Activated CD8-positive, alpha-beta memory T cell treated with anti-CD3 and anti-CD28 coated beads, Interleukin-2, amount 50 U/mL, for 1 hour (primary cell): ENCODE results near the gene VWA2.

Experiments used
- DNase-seq: peaks from one replicate; pipeline ENCODE4 v3.0.0-alpha.2; 2020; ENCODE audit errors: extremely low read depth

VWA2 gene, protein sequence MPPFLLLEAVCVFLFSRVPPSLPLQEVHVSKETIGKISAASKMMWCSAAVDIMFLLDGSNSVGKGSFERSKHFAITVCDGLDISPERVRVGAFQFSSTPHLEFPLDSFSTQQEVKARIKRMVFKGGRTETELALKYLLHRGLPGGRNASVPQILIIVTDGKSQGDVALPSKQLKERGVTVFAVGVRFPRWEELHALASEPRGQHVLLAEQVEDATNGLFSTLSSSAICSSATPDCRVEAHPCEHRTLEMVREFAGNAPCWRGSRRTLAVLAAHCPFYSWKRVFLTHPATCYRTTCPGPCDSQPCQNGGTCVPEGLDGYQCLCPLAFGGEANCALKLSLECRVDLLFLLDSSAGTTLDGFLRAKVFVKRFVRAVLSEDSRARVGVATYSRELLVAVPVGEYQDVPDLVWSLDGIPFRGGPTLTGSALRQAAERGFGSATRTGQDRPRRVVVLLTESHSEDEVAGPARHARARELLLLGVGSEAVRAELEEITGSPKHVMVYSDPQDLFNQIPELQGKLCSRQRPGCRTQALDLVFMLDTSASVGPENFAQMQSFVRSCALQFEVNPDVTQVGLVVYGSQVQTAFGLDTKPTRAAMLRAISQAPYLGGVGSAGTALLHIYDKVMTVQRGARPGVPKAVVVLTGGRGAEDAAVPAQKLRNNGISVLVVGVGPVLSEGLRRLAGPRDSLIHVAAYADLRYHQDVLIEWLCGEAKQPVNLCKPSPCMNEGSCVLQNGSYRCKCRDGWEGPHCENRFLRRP

DNA sequence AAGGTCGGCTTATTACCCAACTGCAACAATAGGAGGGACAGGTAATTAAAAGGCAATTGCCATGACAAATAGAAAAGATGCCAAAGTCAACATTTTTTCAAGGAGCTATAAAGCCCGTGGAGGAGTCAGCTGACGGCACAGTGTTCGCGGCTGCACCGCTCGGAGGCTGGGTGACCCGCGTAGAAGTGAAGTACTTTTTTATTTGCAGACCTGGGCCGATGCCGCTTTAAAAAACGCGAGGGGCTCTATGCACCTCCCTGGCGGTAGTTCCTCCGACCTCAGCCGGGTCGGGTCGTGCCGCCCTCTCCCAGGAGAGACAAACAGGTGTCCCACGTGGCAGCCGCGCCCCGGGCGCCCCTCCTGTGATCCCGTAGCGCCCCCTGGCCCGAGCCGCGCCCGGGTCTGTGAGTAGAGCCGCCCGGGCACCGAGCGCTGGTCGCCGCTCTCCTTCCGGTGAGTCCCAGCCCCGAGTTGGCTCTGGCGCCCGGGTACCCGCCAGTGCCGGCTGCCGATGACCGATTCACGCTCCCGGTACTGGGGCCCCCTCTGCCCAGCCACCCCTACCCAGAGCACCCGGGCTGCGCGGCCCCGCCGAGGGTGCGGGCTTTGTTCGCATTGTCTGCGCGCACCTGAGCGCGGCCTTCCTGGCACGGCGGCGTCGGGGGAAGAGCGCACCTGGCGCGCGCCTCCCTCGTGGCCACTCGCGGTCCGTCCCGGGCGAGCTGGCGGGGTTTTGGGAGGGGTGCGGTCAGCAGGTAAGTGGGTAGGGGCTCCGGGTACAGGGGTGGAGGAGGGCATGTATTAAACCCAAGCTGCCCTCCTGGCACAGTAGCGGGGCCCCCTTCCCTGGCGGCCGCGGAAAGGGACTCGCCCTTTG is at the start of gene VWA2:
Gene VWA2 (plus strand): TSS at position 138 of the 877 bp plus-strand sequence. CDS start 9,460 bp downstream, outside the sequence.
- no peak for DNase-seq

DNA sequence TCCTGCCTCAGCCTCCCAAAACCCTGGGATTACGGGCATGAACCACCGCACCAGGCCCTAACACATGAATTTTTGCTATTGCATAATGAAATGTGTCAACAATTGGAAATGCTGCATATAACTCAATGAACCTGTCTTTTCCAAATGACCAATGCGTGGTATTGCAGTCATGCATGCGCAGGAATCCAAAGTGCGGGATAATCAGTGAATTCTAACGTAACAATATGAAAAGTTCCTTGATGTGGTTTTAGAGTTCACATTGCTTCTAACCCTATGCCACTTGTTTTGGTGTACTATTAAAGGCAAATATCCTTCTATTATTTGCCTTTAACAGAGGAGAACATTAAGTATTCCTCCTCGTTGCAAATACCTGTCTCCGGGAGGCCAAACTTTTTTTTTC is 49.4 kb upstream of the VWA2 start:
- DNase-seq, result no peak

DNA sequence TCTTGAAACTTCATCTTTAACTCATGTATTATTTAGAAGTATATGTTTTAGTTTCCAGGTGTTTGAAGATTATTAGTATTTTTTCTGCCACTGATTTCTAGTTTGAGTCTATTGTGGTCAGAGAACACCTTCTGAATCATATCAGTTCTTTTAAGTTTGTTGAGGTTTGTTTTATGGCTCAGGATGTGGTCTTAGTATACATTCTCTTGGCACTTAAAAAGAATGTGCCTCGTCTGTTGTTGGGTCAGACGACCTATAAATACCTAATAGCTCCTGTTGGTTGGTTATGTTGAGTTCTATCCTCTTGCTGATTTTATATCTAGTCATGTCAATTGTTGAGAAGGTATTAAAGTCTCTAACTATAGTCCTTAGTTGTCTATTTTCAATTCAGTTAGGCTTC is 44.0 kb upstream of the VWA2 start:
- DNase-seq, result no peak

- DNase-seq, result no peak
These were observed 39.8 kb upstream of the VWA2 start for GRCh38 chr10:114199239-114199638.

DNA sequence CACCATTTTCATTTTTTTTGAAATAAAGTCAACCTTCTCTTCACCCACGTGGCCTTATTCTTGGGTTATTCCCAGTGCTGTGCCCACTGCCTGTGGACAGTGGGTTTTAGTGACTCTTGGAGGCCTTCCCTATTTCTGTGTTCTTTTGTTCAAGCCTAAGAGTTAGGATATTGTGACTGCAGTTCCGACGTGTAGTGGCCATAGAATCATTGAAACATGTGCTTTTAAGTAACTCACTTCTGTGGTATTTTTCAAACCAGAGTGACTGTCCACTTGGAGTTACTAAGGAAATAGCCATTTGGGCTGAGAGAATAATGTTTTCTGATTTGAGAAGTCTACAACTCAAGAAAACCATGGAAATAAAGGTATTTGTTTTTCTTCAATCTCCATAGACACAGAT is 36.2 kb upstream of the VWA2 start:
- no peak for DNase-seq

- no peak for DNase-seq
These were observed 32.2 kb upstream of the VWA2 start for GRCh38 chr10:114206902-114207301.

DNA sequence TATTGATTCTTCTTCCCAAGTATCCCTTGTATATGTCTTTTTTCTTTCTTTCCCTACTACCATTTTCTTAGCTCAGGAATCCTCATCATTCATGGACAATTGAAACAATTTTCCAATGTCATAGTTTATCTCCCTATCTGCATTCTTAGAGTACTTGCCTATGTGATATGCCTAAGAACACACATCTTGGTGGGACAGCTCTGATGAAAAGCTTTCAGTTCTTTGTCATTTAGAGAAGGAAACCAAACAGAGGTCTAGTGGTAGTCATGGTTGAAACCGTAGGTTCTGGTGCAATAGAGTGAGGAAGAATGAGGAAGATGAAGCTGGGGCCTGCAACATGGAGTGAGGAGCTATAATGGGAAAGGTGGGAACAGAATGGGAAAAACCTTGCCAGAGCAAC is 31.7 kb upstream of the VWA2 start:
- DNase-seq, result no peak

- DNase-seq, result no peak
These were observed 30.7 kb upstream of the VWA2 start for GRCh38 chr10:114208351-114208750.

GRCh38 chr10:114212153-114212552 is 26.9 kb upstream of the VWA2 start:
- no peak for DNase-seq

GRCh38 chr10:114215033-114215432 is 24.0 kb upstream of the VWA2 start:
- DNase-seq, result no peak

DNA sequence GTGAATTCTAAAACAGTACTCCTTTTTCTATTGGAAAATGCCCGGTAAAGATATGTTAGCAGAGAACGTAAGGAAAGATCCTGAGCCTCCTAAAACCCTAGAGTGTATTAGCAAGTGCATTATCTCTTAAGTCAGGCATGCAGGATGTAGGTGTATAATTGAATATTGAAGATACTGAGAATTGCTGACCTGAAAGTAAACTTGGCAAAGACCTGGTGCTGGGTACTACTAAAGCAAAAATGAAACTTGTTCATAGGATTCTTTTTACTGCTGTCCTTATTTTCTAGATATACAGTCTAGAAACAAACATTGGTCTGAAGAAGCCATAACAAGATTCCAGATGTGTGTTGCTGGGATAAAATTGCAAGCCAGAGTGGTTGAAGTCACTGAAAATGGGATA is 18.8 kb upstream of the VWA2 start:
- DNase-seq, result no peak

DNA sequence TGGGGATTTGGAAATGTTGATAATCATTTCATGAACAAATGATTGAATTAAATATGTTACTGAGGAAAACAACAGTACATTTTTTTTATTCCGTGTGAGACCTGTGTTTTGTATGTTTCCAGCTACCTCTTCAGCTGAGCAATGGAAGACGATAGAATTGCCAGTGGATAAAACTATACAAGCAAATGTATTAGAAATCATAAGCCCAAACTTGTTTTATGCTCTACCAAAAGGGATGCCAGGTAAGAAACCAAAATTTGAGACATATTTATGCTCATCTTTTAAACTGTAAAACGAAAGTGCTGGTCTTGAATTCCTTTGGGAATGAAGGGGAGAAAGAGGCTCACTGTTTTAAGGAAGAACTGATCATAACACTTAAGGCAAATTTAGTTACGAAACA is 17.8 kb upstream of the VWA2 start:
- no peak for DNase-seq

DNA sequence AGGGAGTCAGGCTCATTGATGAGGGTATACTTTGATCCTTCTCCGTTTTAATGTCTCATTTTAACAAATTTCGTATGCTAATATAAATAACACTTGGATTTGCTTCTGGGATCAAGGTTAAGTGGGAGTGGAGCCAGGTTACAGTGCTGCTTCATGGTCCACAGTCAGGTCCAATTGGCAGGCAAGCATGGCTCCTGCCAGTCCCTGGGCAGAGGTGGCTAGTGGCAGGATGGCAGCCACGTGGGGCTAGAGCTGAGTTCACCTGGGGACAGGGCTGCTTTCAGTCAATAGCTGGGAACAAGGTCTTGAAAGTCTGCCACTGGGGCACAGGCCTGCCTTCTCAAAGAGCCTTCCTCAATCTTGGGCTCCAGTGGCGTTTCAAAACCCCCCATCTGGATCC is 16.0 kb upstream of the VWA2 start:
- DNase-seq, result no peak

DNA sequence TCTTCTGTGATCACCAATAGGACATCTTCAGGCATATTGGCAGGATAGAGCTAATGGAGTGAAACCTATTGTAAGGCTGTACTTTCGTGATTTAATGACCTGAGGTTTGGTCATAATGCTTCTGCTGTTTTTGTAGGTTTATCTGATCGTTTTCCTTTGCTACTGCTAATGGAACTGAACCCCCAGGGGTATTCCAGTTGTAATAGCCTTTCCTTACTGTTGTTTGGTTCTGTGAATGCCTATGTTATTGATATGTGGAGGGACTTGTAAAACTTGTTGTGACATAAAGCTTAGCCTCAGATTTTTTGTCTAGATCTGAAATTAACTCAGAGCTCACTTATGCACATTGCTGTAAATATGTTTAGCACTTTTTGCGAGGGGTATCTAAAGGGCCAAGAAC is 10.9 kb upstream of the VWA2 start:
- no peak for DNase-seq

- no peak for DNase-seq
These were observed 6.4 kb upstream of the VWA2 start for GRCh38 chr10:114232561-114233176.

DNA sequence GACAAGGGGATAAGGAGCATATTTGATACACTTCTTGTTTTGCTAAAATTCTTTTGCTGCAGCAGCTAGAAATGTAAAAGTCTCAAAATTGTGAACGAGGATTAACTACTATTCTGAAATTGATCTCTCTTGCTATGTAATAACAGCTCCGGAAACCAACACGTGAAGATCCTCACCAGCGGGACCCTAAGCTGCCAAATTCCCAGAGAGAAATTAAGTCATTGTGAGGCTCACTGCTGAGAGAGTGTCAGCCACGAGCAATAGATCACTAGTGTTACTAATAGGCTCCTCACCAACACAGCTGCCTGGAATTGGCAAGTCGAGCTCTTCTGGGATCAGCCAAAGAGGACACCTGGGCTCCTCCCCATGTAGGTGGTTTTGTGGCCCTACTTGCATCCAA is 5.6 kb upstream of the VWA2 start:
- no peak for DNase-seq

DNA sequence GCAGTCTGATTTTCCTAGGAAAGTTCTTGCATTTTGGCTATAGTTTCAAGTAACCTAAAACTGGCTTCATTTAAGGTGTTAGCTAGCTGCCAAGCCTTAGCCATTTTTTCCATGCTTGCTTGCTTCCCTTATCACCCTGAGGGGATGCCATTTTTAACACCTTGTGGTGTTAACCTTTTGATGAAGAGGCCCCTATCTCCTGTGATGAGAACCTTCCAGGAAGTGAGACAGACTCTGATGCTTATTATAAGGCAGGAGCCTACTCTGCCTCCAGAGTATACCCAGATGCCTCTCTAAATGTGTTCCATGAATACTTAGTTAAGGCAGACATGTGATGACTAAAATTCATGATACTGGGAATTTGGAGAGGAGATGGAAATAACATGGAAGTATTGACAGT is 4.9 kb upstream of the VWA2 start:
- DNase-seq, result no peak

- no peak for DNase-seq
These were observed 916 bp downstream of the VWA2 start for GRCh38 chr10:114239994-114240345.

GRCh38 chr10:114242235-114242634 is 3.2 kb downstream of the VWA2 start:
- DNase-seq, result no peak

GRCh38 chr10:114243661-114244060 is 4.6 kb downstream of the VWA2 start:
- no peak for DNase-seq

GRCh38 chr10:114244126-114244525 is 5.1 kb downstream of the VWA2 start:
- no peak for DNase-seq
